ENCODE data around the gene ABCC2. TPM values are rescaled to one million over a fixed set of nuclear protein-coding genes. Genes with fewer than 3 reads are reported as not detected.
A peak's percentile ranks its signal among the peaks of the same experiment; 100 is the strongest.
"Not testable (repeated sequence)": the region's sequence is repeated elsewhere in the genome, so short reads cannot be mapped to it uniquely, and the experiment has no call there.

The ABCC2 gene
- 1 to 10 TPM in 1 of 4 donors, under 1 TPM in 3; 0.32 to 2.9 (median 0.42) TPM for total RNA-seq

- WGBS = 90% methylated on average over 7 of the region's 7 CpGs
These were observed at the start of gene ABCC2 for GRCh38 chr10:99782447-99783286. Gene ABCC2, plus strand, starts transcription at chr10:99782640. Its CDS starts 205 bp downstream, at chr10:99782845.

DNA sequence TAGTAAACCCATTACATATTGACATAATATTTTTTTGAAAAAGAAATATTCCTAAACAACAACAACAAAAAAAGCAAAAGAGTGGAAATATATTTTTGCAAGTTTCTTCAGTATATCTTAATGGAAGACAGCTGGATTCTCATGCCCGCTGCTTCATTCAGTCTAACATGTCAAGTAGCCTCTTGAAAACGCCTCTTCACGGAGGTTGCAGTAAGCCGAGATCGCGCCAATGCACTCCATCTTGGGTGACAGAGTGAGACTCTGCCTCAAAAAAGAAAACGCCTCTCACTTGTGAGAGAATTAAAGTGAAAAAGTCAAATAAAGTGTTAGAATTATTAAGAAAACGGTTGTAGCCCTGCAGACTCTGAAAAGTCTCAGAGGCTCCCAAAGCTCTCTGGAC lies 49.1 kb upstream of the ABCC2 start:
- H3K27ac ChIP-seq (replicated peaks in 1 of 4) = no peak overlapping the region

More at GRCh38 chr10:99782447-99783286, at the start of gene ABCC2:
- DNase-seq (ENCODE audit: extremely low spot score) = no peak
- Histone ChIP-seq H3K27me3 (no peaks in the 10 kb centered on the region), H3K36me3 (no peaks in the 10 kb centered on the region), H3K4me1 (peaks cover 0 to 19% (median 6%) of the 10 kb centered on the region in 4 donors), H3K27ac (replicated peaks in 1 of 4) (no peak within 1 kb of the TSS), H3K9me3 (no peaks in the 10 kb centered on the region), H3K4me3 (no peak within 1 kb of the TSS)
- TF ChIP-seq EP300 (IDR thresholded peaks at IDR 0.05) = no peak
- TF ChIP-seq POLR2AphosphoS5 (IDR thresholded peaks at IDR 0.05) = no peak
- TF ChIP-seq POLR2A (IDR thresholded peaks at IDR 0.05; ENCODE audit: low read depth) = no peak
- TF ChIP-seq CTCF (IDR thresholded peaks at IDR 0.05) = no peak
- intact Hi-C loops (cut with DNase I) = no loop called here

DNA sequence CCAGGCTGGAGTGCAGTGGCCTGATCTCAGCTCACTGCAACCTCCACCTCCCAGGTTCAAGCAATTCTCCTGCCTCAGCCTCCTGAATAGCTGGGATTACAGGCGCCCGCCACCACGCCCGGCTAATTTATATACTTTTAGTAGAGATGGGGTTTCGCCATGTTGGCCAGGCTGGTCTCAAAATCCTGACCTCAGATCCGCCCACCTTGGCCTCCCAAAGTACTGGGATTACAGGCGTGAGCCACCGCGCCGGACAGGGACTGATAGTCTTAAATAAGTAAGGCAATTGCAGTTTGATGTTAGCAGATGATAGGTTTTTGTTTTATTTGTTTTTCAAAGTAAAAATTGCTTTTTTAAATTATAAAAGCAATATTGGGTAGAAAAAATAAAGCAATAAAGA lies 48.3 kb upstream of the ABCC2 start:
- Histone ChIP-seq H3K4me3 (peak overlapping the region in 1 of 4 donors; percentile 84), H3K4me1 (peaks cover 23 to 42% (median 36%) of the 10 kb centered on the region in 4 donors), H3K36me3 (peaks cover 15 to 31% (median 23%) of the 10 kb centered on the region in 4 donors)
- not testable (repeated sequence) for H3K9me3 ChIP-seq; H3K27ac ChIP-seq (replicated peaks in 1 of 4); H3K27me3 ChIP-seq; DNase-seq (ENCODE audit: extremely low spot score)
- intact Hi-C loops (cut with DNase I) = loop anchor here (5.0 kb wide), 2 partner anchors 112 to 553 kb away; partner anchors contain the start of genes BLOC1S2 and SLC25A28
- WGBS = 98% methylated on average over 10 of the region's 10 CpGs

More for the DNA sequence above, 49.1 kb upstream of the ABCC2 start:
- intact Hi-C loops (cut with DNase I) = loop anchor here (5.0 kb wide), 2 partner anchors 111 to 554 kb away; partner anchors contain the start of genes BLOC1S2 and SLC25A28
- 86% methylated on average over 8 of the region's 8 CpGs for WGBS
- H3K4me1 ChIP-seq = peaks cover 23 to 42% (median 36%) of the 10 kb centered on the region in 4 donors
- H3K9me3 ChIP-seq = no peaks in the 10 kb centered on the region
- TF ChIP-seq EP300 (IDR thresholded peaks at IDR 0.05) (no peak), POLR2AphosphoS5 (IDR thresholded peaks at IDR 0.05) (no peak), POLR2A (IDR thresholded peaks at IDR 0.05; ENCODE audit: low read depth) (no peak), CTCF (IDR thresholded peaks at IDR 0.05) (no peak)
- no peak for DNase-seq (ENCODE audit: extremely low spot score)
- peaks cover 15 to 28% (median 23%) of the 10 kb centered on the region in 4 donors for H3K36me3 ChIP-seq
- no peaks in the 10 kb centered on the region for H3K27me3 ChIP-seq
- H3K4me3 ChIP-seq = peak overlapping the region in 3 of 4 donors; percentile 79 to 84 (median 82)

DNA sequence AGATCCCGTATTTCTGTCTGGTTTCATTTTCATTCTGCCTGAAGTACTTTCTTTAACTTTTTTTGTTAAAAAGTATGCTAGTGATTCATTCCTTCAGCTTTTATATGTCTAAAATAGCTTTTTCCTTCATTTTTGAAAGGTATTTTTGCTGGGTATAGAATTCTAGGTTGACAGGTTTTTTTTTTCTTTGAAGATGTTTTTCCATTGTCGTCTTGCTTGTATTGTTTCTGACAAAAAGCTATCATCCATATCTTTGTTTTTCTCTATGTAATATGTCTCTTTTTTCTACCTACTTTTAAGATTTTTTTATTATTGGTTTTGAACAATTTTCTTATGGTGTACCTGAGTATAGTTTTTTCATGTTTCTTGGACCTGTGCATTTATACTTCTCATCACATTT lies 42.2 kb upstream of the ABCC2 start:
- Histone ChIP-seq H3K4me3 (no peak overlapping the region), H3K36me3 (peaks cover 64 to 91% (median 78%) of the 10 kb centered on the region in 4 donors), H3K4me1 (peaks cover 3 to 6% (median 3%) of the 10 kb centered on the region in 4 donors), H3K9me3 (peaks cover 0 to 17% (median 7%) of the 10 kb centered on the region in 4 donors), H3K27me3 (no peaks in the 10 kb centered on the region), H3K27ac (replicated peaks in 1 of 4) (no peak overlapping the region)
- TF ChIP-seq CTCF (IDR thresholded peaks at IDR 0.05) (no peak), EP300 (IDR thresholded peaks at IDR 0.05) (no peak)
- intact Hi-C loops (cut with DNase I) = no loop called here
- WGBS = 91% methylated on average over 2 of the region's 2 CpGs
- no peak for DNase-seq (ENCODE audit: extremely low spot score)

DNA sequence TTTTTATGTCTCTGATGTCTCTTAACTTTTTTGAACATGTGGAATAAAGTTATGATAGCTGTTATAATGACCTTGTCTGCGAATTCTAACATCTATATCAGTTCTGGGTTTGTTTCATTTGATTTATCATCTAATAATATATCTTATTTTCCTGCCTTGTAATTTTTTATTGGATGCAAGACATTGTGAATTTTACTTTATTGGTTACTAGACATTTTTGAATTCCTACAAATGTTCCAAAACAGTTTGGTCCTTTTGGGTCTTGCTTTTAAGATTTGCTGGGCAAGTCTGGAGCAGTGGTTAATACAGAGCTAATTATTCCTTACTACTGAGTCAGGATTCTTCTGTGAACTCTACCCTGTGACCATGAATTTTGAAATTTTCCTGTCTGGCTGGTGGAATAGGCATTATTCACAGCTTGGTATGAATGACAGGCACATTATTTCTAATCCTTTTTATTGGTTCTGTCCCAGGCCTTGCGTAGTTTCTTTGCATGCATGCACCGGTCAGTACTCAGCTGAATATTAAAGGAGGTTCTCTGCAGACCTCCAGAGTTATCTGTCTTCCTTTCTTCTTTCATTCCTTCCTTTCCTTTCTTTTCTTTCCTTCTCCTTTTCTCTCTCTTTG lies 41.4 kb upstream of the ABCC2 start:
- Histone ChIP-seq H3K4me3 (no peak overlapping the region), H3K27ac (replicated peaks in 1 of 4) (no peak overlapping the region), H3K4me1 (peaks cover 0 to 6% (median 2%) of the 10 kb centered on the region in 4 donors), H3K9me3 (peaks cover 0 to 17% (median 7%) of the 10 kb centered on the region in 4 donors), H3K36me3 (peaks cover 71 to 98% (median 85%) of the 10 kb centered on the region in 4 donors), H3K27me3 (no peaks in the 10 kb centered on the region)
- TF ChIP-seq CTCF (IDR thresholded peaks at IDR 0.05) = no peak
- no peak for TF ChIP-seq POLR2AphosphoS5 (IDR thresholded peaks at IDR 0.05)
- no peak for TF ChIP-seq POLR2A (IDR thresholded peaks at IDR 0.05; ENCODE audit: low read depth)
- TF ChIP-seq EP300 (IDR thresholded peaks at IDR 0.05) = no peak
- 97% methylated on average over 3 of the region's 3 CpGs for WGBS
- intact Hi-C loops (cut with DNase I) = no loop called here
- DNase-seq (ENCODE audit: extremely low spot score) = no peak
